ENCODE measurements around the gene SGK2. TPM values are rescaled to one million over a fixed set of nuclear protein-coding genes. Genes with fewer than 3 reads are reported as not detected.

Gene SGK2
- total and polyA plus RNA-seq, 2 of the 13 experiments (the other 11 are each of a cell fraction or from before 2014, with no cell fraction given), result 6.2 to 29.4 TPM

DNA sequence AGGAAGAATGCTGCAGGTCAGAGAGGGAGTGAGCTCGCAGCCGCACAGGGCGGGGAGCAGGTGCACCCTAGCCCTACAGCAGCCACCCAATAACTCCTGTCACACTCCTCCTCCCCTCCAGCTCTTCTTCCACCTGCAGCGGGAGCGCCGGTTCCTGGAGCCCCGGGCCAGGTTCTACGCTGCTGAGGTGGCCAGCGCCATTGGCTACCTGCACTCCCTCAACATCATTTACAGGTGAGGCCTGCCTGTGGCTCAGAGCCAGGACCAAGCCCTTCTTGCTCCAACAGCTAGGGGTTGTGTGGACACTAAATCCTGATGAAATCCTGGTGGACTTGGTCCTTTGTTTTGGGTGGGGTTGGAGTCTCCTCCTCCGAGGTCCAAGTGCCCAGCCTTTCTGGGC lies 11.7 kb downstream of the SGK2 start:
- Histone ChIP-seq H3K4me2 (ENCODE audit: low read depth, low read length) (no peak overlapping the region), H3K4me1 (ENCODE audit: insufficient read depth, low read length) (peaks cover 14% of the 10 kb centered on the region), H3K27me3 (ENCODE audit: control insufficient read depth in 1 of 2, insufficient read depth in 2 of 2, low read length in 2 of 2) (no peaks in the 10 kb centered on the region), H4K20me1 (ENCODE audit: insufficient read depth, low read length) (no peaks in the 10 kb centered on the region), H2AFZ (ENCODE audit: low read length) (no peak overlapping the region), H3K9ac (ENCODE audit: insufficient read depth, low read depth, low read length) (no peak overlapping the region), H3K79me2 (ENCODE audit: insufficient read depth, low read length) (no peaks in the 10 kb centered on the region), H3K4me3 (replicated peaks in 1 of 3; ENCODE audit: insufficient read depth in 1 of 3, low read depth in 2 of 3, low read length in 3 of 3) (no peak overlapping the region), H3K27ac (ENCODE audit: extremely low read length, insufficient read depth, low read length) (no peak overlapping the region), H3K9me3 (ENCODE audit: low read length) (no peaks in the 10 kb centered on the region), H3K36me3 (replicated peaks in 1 of 2; ENCODE audit: control insufficient read depth in 1 of 2, insufficient read depth in 2 of 2, low read length in 2 of 2) (peaks cover 0 to 19% of the 10 kb centered on the region in 2 experiments; a peak in 4 of 5 replicates)
- 90% methylated on average over 10 of the region's 10 CpGs for WGBS (ENCODE audit: low lambda C conversion rate)
- in situ Hi-C loops (cut with HindIII; ENCODE audit: extremely low pct_ligation_motif_present, low pct_unique_long_range_greater_than_20kb) (no loop called here), intact Hi-C loops (cut with micrococcal nuclease; ENCODE audit: unreplicated experiment) (no loop called here)
- CTCF ChIA-PET (ENCODE audit: low intra/inter-chr PET ratio, low total read pairs), result no interaction called here
- POLR2A ChIA-PET, result interaction anchor here (1.5 to 9.7 kb wide), 3 partner anchors 12 to 34 kb away, joined by 4 to 109 read pairs (median 13); partner anchors contain the start of genes IFT52 and SGK2
- FAIRE-seq (no peak), DNase-seq (ENCODE audit: low spot score) (no peak), ATAC-seq (no peak)
- no TSS peak for BruUV-seq (replicated peaks)
- TF ChIP-seq THYN1 (CRISPR knock-in tag; IDR thresholded peaks at IDR 0.05; ENCODE audit: borderline replicate concordance, low read depth) (no peak), JDP2 (CRISPR knock-in tag; IDR thresholded peaks at IDR 0.05; ENCODE audit: borderline replicate concordance) (no peak), ZBTB4 (CRISPR knock-in tag; IDR thresholded peaks at IDR 0.05; ENCODE audit: borderline replicate concordance) (no peak), ZNF552 (CRISPR knock-in tag; IDR thresholded peaks at IDR 0.05; ENCODE audit: borderline replicate concordance) (no peak), ZNF775 (CRISPR knock-in tag; IDR thresholded peaks at IDR 0.05; ENCODE audit: borderline replicate concordance) (no peak), CEBPZ (IDR thresholded peaks at IDR 0.05; ENCODE audit: low read length) (no peak), ZNF136 (CRISPR knock-in tag; IDR thresholded peaks at IDR 0.05; ENCODE audit: low read depth) (no peak), FOXM1 (CRISPR knock-in tag; IDR thresholded peaks at IDR 0.05) (no peak), RBFOX2 (IDR thresholded peaks at IDR 0.05; ENCODE audit: low read depth, low read length) (no peak), SKIL (CRISPR knock-in tag; IDR thresholded peaks at IDR 0.05; ENCODE audit: borderline replicate concordance) (no peak)

Measured in HepG2 (cell line).